Stimulated activated effector memory CD8-positive, alpha-beta T cell treated with anti-CD3 and anti-CD28 coated beads, Interleukin-12 subunit alpha, Interleukin-12 subunit beta, amount 100 ng/mL, for 72 hours (primary cell): ENCODE data around the gene C6orf132.

Source experiments
- ATAC-seq: fragments of 150-1000 bp; cut with Tn5 transposase; 2 replicates; pipeline ENCODE4 v1.10.0; 2021
- DNase-seq, 2 donors: peaks; one replicate each; pipeline ENCODE4 v3.0.0; 2021 to 2022; ENCODE audit warnings: low spot score in 2 of 2
- H3K27ac Mint-ChIP-seq: one replicate; pipeline ENCODE4 v1.8.0; 2022; ENCODE audit warnings: mild to moderate bottlenecking, mixed read lengths
- H3K36me3 Mint-ChIP-seq: one replicate; pipeline ENCODE4 v1.8.0; 2022; ENCODE audit warnings: mild to moderate bottlenecking, mixed read lengths
- H3K4me1 Mint-ChIP-seq: one replicate; pipeline ENCODE4 v1.8.0; 2022; ENCODE audit warnings: mixed read lengths
- H3K4me3 Mint-ChIP-seq: one replicate; pipeline ENCODE4 v1.8.0; 2022; ENCODE audit warnings: mild to moderate bottlenecking, mixed read lengths
- H3K9me3 Mint-ChIP-seq: one replicate; pipeline ENCODE4 v1.8.0; 2022; ENCODE audit warnings: mixed read lengths

C6orf132 gene

DNA sequence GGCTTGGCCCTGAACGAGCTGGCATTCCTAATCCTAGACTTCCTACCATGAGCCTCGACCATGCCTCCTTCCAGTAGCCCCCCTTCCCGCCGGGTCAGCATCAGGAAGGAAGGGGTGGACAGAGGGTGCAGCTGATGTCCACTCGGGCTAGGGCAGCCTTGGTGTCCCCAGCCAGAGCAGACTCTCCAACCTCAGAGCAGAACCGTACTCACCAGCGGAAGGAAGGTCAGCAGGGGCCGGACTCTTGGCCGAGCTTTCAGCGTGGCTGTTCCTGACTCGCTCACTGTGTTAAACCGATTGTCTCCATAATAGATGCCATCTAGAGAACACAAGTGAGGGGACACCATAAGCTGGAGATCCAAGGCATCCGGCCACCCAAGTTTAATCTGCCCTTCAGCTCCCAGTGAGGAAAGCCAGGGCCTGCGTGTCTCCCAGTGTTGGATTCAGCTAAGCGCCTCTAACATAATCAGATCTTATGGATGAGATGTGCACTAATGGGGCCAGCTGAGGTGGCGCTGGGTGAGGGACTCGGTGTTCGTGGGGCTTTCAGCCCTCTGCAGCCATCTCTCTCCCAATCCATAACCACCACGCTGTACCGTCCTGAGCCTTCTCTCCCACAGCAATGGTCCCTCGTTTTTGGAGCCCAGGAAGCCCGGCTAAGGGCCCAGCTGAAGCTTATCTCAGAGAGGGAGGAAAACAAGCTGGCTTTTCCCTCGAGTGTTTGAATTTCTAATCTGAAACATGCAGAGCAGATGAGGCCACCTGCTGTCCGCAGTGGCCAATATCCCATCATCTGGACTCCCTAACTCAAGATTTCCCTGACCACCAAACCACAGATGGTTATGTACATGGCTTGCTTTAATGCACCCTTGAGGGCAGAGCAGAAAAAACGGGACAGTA, 13.7 kb downstream of the C6orf132 start:
- no peak overlapping the region for H3K27ac Mint-ChIP-seq
- H3K4me3 Mint-ChIP-seq, result no peak overlapping the region
- no peaks in the 10 kb centered on the region for H3K4me1 Mint-ChIP-seq
- ATAC-seq, result no peak
- DNase-seq, result no peak
- H3K36me3 Mint-ChIP-seq, result no peaks in the 10 kb centered on the region
- H3K9me3 Mint-ChIP-seq, result no peaks in the 10 kb centered on the region

DNA sequence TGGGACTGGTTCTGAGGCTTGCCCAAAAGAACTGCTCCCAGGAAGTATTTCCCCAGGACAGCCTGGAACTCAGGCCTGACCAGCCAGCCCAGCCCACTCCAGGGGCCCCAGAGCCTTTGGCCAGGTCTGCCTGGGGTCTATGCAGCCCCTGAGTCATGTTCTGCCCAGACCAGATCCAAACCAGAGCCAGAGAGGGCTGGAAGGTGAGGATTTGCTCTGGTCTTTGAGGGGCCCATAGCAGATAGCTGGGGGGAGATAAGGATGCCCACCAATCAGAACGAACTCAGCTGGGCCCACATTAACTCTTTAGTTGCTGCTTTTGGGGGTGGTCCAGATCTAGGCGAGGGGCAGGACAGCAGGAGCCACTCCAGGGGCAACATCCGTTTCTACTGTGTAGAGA, 16.8 kb downstream of the C6orf132 start:
- no peak overlapping the region for H3K4me3 Mint-ChIP-seq

DNA sequence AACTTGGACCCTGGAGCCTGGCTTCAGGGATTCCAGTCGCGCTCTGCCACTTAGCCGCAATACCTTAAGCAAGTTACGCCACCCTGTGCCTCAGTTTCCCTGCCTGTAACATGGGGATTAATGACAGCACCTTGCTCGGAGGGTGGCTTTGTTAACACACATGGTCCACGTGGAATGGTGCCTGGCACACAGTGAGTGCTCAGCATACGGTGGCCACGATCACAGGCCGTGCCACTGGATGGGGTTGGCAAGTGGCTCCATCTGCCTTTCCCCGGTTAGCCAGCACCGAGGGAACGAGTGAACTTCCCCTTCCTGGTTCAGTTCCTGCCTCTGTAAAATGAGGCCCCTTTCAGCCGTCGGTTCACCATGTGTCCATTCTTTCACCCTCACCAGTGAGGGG, 17.2 kb downstream of the C6orf132 start:
- ATAC-seq (no peak), DNase-seq (no peak)
- Mint-ChIP-seq H3K4me3 (no peak overlapping the region), H3K27ac (no peak overlapping the region), H3K4me1 (no peaks in the 10 kb centered on the region), H3K9me3 (no peaks in the 10 kb centered on the region), H3K36me3 (no peaks in the 10 kb centered on the region)

More for the DNA sequence above, 16.8 kb downstream of the C6orf132 start:
- Mint-ChIP-seq H3K27ac (no peak overlapping the region), H3K9me3 (no peaks in the 10 kb centered on the region), H3K36me3 (no peaks in the 10 kb centered on the region), H3K4me1 (no peaks in the 10 kb centered on the region)
- ATAC-seq (no peak), DNase-seq (no peak)

DNA sequence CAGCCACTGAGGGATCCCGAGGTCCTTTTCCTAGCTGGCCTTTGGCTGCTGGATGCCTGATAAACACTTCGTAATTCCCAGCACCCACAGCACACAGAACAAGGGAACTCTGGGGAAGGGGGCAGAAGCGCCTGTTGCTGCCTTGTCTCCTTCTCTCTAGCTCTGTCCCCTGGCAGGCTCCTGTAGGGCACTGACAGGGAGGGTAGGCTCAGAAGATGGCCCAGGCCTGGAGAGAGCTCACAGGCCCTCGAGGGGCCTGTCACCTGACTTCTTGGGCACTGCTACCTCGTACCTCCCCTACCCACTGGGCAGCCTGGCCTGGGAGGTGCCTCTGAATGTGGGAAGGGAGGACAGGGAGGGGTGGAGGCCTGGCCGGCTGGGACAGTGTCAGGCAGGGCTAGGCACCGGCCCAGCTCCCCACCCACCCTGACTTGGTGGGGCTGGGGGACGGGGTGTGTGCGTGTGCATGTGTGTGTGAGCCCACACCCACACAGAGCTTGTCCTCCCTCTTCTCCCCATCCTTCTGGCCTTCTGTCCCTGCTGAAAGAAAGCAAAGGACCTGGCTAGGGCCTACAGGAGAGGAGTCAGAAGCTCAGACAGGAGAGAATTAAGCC, 18.1 kb downstream of the C6orf132 start:
- ATAC-seq (peak; percentile 38), DNase-seq (no peak)
- H3K27ac Mint-ChIP-seq, result no peak overlapping the region
- H3K9me3 Mint-ChIP-seq, result no peaks in the 10 kb centered on the region
- no peak overlapping the region for H3K4me3 Mint-ChIP-seq
- no peaks in the 10 kb centered on the region for H3K36me3 Mint-ChIP-seq
- no peaks in the 10 kb centered on the region for H3K4me1 Mint-ChIP-seq

DNA sequence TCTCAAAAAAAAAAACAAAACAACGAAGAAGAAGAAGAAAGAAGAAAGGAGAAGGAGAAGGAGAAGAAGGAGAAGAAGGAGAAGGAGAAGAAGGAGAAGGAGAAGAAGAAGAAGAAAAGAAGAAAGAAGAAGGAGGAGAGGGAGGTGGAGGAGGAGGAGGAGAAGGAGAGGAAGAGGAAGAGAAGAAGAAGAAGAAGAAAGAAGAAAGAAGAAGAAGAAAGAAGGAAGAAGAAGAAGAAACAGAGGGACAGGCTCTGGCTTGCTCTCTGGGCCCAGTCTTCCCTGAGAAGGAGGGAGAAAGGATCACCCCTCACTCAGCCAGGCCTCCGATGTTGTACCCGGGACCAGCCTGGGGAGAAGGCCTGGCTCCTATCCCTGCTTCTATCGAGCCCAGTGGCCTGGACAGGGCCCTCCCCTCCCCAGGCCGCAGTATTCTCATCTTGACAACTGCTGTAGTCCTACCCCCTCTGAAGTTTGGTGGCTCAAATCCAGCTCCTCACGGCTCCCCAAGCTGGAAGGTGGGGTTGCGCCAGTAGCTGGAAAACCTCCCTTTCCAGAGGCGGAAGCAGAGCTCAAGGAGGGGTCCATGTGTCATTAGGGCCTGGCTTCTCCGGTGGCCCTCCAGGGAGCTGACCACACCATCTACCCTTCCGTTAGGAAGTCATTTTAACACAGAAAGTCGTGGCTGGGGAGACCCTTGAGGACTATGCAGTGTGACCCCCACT, 18.9 kb downstream of the C6orf132 start:
- H3K36me3 Mint-ChIP-seq, result no peaks in the 10 kb centered on the region
- DNase-seq, result no peak
- H3K9me3 Mint-ChIP-seq, result no peaks in the 10 kb centered on the region
- H3K4me1 Mint-ChIP-seq, result no peaks in the 10 kb centered on the region
- peak overlapping the region; percentile 55 for H3K27ac Mint-ChIP-seq
- ATAC-seq, result no peak
- H3K4me3 Mint-ChIP-seq, result no peak overlapping the region

DNA sequence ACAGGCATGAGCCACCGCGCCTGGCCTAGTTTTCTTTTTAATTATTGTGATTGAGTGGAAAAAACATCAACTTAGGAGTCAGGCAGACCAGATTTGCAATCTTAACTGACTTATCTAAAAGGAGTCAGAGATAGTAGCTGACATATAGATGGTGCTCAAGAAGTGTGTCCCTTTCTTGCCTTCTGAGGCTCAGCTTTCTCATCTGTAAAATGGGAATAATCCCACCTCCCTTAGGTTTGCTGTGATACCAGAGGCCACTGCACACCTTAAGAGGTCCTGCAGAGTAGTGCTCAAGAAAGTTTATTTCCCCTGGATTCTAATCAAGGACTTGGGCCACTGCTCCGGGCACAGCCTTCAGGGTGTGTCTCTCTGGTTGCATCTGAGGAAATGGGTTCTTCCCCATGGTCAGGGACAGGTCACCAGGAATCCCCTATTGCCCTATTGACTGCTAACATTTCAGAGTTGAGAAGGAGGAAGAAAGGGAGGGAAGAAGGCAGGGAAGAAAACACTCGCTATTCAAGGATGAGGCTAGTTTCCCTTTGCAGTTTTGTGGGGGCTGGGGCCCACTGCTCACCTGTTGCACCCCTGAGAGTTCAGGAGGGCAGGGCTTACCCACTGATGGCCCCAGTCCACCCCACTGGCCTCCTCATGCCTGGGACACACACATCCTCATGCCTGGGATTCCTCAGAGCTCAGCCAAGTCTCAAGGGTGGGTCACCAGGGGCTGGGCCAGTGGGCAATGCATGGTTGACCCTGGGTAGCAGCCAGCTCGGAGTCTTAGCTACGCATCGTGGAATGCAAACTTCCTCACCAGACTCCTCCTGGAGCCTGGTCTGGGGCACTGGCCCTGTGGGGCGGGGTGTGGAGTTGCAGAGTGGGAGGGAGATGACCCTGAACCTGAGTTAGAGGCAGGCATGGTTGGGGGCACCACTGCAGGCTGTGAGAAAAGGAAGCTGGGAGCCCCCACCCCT, 21.2 kb downstream of the C6orf132 start:
- H3K27ac Mint-ChIP-seq, result no peak overlapping the region
- DNase-seq, result no peak
- no peak for ATAC-seq
- no peak overlapping the region for H3K4me3 Mint-ChIP-seq
- H3K9me3 Mint-ChIP-seq, result no peaks in the 10 kb centered on the region
- no peaks in the 10 kb centered on the region for H3K36me3 Mint-ChIP-seq
- no peaks in the 10 kb centered on the region for H3K4me1 Mint-ChIP-seq

DNA sequence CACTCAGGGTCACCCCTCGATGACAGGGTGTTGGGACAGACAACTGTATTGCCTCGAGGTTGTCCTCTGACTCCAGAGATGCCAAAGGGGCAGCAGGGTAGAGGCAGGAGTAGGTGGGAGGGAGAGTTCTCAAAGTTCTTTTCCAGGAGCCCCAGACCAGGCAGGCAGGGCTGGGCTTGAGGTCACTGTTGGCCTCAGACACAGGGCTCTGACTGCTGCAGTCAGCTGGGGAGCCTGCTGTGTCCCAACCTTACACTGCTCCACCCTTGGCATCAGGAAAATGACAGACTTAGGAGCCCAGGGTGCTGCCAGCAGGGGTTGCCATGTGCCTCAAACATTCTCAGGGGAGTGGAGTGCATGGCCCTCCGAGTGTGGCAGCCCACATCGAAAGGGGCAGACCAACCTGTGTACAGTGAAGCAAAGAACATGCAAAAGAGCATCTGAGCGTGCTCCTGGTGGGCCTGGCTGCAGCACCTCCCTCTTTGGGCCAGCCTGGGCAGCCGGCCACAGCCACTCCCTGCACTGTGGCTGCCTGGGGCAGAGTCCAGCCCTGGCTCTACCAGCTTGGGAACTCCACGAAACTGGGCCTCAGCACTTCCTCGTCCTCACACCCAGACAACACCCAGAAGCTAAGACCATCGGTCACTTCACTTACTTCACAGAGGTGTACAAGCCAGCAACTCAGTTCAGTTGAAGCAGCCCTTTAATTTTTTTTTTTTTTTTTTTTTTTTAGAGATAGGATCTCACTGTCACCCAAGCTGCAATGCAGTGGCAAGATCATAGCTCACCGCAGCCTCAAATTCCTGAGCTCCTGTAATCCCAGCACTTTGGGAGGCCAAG, 24.0 kb downstream of the C6orf132 start:
- ATAC-seq (peak; percentile 8), DNase-seq (no peak)
- H3K36me3 Mint-ChIP-seq, result no peaks in the 10 kb centered on the region
- H3K4me1 Mint-ChIP-seq, result no peaks in the 10 kb centered on the region
- H3K4me3 Mint-ChIP-seq, result no peak overlapping the region
- no peak overlapping the region for H3K27ac Mint-ChIP-seq
- no peaks in the 10 kb centered on the region for H3K9me3 Mint-ChIP-seq

DNA sequence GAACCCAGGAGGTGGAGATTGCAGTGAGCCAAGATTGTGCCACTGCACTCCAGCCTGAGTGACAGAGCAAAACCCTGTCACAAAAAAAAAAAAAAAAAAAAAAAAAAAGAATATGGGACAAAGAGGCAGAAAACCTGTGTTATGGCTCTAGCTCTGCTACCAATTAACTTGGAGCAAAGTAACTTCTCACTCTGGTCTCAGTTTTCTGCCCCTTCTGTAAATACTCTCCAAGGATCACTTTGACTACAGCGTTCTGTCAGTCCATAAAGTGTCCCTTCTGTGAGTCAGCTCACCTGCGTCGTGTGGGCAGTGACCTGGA, 24.6 kb downstream of the C6orf132 start:
- Mint-ChIP-seq H3K4me3 (no peak overlapping the region), H3K27ac (no peak overlapping the region), H3K9me3 (no peaks in the 10 kb centered on the region), H3K36me3 (no peaks in the 10 kb centered on the region), H3K4me1 (no peaks in the 10 kb centered on the region)
- no peak for DNase-seq
- ATAC-seq, result no peak

DNA sequence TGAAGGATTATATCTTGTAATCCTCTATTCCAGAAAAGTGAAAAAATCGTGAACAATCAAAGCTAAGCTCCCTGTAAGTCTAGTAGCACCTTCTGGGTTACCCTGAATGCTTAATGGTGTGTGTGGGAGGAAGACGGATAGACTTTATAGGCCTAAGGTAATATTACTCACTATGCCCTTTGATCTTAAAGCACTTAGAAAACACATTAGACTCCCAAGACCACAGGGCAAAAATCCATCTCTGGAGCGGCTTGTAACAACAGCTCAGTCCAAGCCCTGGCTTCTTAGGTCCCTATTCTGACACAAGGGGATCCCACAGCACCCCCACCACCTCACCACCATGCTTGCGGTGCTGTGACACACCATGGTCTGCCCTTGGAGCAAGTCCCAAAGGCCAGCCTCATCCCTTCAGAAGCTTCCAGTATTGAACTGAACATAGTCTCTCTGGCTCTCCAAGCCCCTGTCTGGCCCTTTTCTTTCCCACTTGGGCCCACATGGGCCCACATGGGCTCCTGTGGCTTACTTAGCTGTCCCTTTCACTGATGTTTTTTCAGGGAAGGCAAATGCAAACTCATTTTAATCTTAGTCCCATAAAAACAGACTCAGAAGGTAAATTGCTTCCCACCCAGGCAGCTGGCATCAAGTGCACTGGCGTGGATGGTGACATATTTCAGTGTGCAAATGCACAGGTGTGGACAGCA, 28.3 kb downstream of the C6orf132 start:
- no peak for DNase-seq
- Mint-ChIP-seq H3K27ac (no peak overlapping the region), H3K9me3 (no peaks in the 10 kb centered on the region), H3K36me3 (no peaks in the 10 kb centered on the region), H3K4me1 (no peaks in the 10 kb centered on the region), H3K4me3 (no peak overlapping the region)
- no peak for ATAC-seq

DNA sequence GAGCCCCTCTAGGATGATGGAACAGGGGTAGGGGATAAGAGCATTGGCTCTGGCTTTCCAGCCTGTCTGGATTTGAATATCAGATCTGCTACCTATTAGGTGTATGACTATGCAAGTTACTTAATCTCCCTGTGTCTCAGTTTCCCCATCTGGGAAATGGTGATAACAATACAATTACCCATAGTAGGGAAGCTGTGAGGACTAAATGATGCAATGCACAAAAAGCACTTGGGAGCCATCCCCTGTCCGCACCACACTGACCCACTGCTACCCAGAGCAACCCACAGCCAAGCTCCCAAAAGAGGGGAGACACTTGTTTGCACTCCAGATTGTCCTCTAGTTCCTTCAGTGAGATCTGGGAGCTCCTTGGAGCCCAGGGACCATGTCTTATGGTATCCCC, 30.1 kb downstream of the C6orf132 start:
- no peaks in the 10 kb centered on the region for H3K9me3 Mint-ChIP-seq
- H3K27ac Mint-ChIP-seq, result no peak overlapping the region
- H3K4me1 Mint-ChIP-seq, result no peaks in the 10 kb centered on the region
- H3K36me3 Mint-ChIP-seq, result no peaks in the 10 kb centered on the region
- ATAC-seq (no peak), DNase-seq (no peak)
- no peak overlapping the region for H3K4me3 Mint-ChIP-seq

DNA sequence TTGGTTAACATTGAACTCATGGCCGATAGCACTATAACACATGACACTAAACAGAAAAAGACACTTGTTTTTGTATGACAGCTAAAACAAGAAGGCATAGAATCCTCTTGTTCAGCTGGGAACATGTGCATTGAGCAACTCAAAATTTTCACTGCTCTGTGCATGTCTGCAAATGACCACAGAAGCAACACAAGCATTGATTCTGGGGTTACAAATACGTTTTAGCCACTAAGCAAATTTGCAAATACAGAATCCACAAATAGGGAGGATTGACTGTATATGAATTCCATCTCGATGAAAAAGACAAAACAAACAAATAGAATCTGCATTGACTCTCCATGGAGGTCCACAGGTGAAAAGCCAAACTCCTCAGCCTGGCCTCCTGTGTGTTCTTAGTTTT, 31.7 kb downstream of the C6orf132 start:
- no peak overlapping the region for H3K27ac Mint-ChIP-seq
- no peaks in the 10 kb centered on the region for H3K4me1 Mint-ChIP-seq
- DNase-seq, result no peak
- no peaks in the 10 kb centered on the region for H3K9me3 Mint-ChIP-seq
- H3K36me3 Mint-ChIP-seq, result no peaks in the 10 kb centered on the region
- H3K4me3 Mint-ChIP-seq, result no peak overlapping the region
- no peak for ATAC-seq

DNA sequence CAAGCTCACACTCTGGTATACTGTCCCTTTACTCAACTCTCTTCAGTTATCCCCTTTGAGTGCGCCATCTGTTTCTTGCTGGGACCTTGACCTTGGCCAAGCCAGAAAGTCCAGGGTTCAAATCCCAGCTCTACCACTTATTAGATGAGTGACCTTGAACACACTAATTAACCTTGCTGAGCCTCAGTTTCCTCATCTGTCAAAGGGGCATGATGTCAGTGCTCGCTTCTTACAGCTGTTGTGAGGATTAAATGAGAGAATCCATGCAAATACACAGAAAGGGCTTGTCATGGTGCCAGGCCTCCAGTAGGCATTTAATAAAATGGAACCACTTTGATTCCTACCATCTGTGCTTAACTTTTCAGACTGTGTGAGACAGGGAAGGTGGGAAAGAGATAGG, 34.3 kb downstream of the C6orf132 start:
- DNase-seq (no peak), ATAC-seq (no peak)
- Mint-ChIP-seq H3K4me3 (no peak overlapping the region), H3K27ac (no peak overlapping the region), H3K4me1 (peaks cover 10% of the 10 kb centered on the region), H3K36me3 (peaks cover 8% of the 10 kb centered on the region), H3K9me3 (no peaks in the 10 kb centered on the region)

DNA sequence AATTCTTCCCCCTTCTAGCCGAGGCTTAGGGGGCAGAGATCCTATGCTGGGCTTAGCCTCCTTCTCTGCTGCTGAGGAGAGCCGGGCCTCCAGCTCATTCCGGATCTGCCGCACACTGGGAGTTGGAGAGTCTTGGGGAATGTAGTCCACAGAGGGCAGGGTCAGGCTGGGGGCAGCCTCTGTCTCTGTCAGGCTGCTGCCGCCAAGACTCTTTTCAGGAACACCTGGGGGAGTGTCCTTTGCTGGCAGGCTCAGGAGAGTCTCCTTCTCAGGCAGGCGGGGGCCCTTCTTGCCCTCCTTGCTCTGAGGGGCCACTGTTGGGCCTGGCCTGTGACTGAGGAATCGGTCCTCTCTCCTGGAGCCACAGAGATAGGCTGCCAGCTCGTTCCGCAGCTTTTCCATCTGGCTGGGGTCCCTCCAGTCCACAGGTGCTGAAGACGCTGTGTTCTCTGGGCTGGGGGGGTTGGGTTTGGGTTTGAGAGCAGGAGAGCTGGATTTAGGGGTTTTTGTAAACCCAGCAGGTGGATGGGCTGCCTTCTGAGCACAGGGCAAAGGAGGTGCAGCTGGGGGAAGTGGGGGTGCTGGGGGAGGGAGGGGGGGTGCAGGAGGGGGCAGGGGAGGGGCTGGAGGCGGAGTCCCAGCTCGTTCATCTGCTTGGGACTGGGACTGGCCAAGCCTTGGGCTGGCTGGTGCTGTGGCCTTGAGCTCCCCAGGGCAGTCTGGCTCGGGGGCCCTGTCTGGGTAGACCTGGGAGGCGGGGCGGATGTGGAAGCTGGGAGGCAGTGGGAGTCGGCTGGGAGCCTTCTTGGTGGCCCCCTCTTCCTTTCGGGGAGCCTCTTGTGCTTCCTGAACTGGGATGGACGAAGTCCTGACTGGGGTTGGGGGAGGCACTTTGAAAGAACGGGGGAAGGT, 36.1 kb downstream of the C6orf132 start:
- H3K27ac Mint-ChIP-seq, result no peak overlapping the region
- H3K9me3 Mint-ChIP-seq, result no peaks in the 10 kb centered on the region
- DNase-seq (no peak), ATAC-seq (no peak)
- peaks cover 24% of the 10 kb centered on the region for H3K4me1 Mint-ChIP-seq
- H3K36me3 Mint-ChIP-seq, result peaks cover 11% of the 10 kb centered on the region
- H3K4me3 Mint-ChIP-seq, result no peak overlapping the region
